Measurements from ENCODE around the gene TBC1D17. TPM values are rescaled to one million over a fixed set of nuclear protein-coding genes. Genes with fewer than 3 reads are reported as not detected.

TBC1D17 gene
- total RNA-seq, 1 donor from 2014 or later, result 2.1 TPM

- DNase-seq (ENCODE audit: low read depth) (no peak), FAIRE-seq (no peak)
- no peaks in the 10 kb centered on the region for H3K27me3 ChIP-seq (ENCODE audit: control insufficient read depth, insufficient read depth, low read length)
- TF ChIP-seq, protein P1, sequence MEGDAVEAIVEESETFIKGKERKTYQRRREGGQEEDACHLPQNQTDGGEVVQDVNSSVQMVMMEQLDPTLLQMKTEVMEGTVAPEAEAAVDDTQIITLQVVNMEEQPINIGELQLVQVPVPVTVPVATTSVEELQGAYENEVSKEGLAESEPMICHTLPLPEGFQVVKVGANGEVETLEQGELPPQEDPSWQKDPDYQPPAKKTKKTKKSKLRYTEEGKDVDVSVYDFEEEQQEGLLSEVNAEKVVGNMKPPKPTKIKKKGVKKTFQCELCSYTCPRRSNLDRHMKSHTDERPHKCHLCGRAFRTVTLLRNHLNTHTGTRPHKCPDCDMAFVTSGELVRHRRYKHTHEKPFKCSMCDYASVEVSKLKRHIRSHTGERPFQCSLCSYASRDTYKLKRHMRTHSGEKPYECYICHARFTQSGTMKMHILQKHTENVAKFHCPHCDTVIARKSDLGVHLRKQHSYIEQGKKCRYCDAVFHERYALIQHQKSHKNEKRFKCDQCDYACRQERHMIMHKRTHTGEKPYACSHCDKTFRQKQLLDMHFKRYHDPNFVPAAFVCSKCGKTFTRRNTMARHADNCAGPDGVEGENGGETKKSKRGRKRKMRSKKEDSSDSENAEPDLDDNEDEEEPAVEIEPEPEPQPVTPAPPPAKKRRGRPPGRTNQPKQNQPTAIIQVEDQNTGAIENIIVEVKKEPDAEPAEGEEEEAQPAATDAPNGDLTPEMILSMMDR (IDR thresholded peaks at IDR 0.05; ENCODE audit: insufficient read depth, low read length, severe bottlenecking), result no peak
- no peak within 1 kb of the TSS for H3K4me3 ChIP-seq (ENCODE audit: low read depth, low read length)
- no peaks in the 10 kb centered on the region for H3K36me3 ChIP-seq (ENCODE audit: control insufficient read depth, insufficient read depth, low read length)
Observed at GRCh38 chr19:49896863-49897621, 19.5 kb downstream of the TBC1D17 start, which contains the start of gene IL4I1. Gene IL4I1 (minus strand): TSS chr19:49896887. CDS start chr19:49896160, 727 bp downstream.

DNA sequence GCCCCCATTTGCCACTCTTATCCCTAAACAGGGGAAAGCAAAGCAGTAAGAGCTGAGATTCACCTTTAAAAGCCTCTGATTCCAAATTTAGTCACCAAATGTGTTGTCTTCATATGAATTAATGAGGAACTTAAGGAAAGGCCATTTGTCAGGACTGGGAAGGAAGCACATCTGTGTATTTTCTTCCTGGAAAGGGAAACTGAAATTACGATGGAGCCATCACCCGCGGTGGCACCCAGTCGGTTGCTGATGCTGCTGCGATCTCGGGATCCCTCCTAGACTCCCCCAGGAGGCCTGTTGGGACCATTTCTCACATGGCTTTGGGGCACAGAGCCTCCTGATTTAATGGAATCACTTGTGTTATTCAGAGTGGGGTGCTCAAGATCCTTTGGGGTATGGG lies 26.6 kb downstream of the TBC1D17 start:
- Histone ChIP-seq H3K4me3 (ENCODE audit: low read depth, low read length) (no peak overlapping the region), H3K27me3 (ENCODE audit: control insufficient read depth, insufficient read depth, low read length) (no peaks in the 10 kb centered on the region), H3K36me3 (ENCODE audit: control insufficient read depth, insufficient read depth, low read length) (peaks cover 9% of the 10 kb centered on the region)
- no peak for DNase-seq (ENCODE audit: low read depth)
- TF ChIP-seq, protein P1 (IDR thresholded peaks at IDR 0.05; ENCODE audit: insufficient read depth, low read length, severe bottlenecking), result no peak
- FAIRE-seq, result no peak

DNA sequence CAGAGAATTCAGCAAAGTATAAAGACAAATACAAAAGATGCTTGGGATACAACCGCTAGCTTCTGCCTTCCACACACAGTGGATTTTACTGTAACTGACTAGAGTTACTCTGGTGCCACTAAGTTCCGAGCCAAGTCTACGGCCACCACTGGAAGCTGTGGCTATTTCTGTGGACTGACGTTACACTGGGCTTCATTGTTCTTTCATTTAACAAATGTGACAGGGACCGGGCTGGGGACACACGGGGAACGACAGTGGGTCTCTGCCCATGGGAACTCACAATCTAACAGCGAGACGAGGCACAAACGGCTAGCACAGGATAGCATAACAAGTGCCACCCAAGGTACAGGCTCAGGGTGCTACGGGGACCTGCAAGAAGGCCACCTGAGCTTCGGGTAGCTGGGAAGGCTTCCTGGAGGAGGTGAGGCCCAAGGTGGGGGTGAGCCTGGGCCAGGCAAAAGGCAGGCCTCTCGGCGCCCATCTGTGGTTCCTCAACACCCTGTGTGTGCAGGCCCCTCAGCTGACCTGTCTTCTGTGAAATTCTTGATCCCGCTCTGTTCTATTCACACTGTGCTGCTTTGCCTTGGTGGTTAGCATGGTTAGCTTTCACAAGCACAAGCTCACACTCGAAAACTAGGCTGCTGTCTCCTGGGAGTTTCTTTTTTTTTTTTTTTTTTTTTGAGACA lies 29.5 kb downstream of the TBC1D17 start:
- TF ChIP-seq, protein P1 (IDR thresholded peaks at IDR 0.05; ENCODE audit: insufficient read depth, low read length, severe bottlenecking), result no peak
- Histone ChIP-seq H3K36me3 (ENCODE audit: control insufficient read depth, insufficient read depth, low read length) (peaks cover 11% of the 10 kb centered on the region), H3K27me3 (ENCODE audit: control insufficient read depth, insufficient read depth, low read length) (no peaks in the 10 kb centered on the region), H3K4me3 (ENCODE audit: low read depth, low read length) (no peak overlapping the region)
- no peak for FAIRE-seq
- DNase-seq (ENCODE audit: low read depth), result no peak

DNA sequence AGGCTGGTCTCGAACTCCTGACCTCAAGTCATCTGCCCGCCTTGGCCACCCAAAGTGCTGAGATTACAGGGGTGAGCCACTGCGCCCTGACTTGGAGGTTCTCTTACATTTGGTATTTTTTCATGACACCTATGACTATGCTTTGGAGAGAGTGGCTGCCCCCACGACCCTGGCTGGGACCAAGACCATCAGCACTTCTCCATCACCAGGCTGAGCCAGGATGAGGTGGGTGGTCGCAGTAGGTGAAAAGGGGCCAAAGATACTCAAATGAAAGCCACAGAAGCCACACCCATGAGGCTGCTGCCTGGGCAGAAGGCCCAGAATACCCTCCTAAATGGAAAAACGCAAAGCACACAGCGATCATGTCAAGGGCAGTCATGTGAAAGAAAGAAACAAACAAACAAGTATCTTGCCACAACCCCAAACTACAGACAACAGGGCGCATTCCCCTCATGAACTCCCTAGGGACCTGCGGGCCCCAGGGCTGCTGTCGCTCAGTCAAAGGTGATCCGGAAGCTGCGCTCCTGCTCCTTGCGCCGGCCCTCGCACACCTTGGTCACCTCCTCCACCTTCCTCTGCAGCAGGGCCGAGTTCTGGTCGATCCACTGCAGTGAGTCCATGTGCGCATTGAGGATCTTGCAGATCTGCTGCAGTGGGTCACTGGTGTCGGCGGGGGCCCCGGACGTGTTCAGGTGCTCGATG lies 30.4 kb downstream of the TBC1D17 start:
- FAIRE-seq (no peak), DNase-seq (ENCODE audit: low read depth) (no peak)
- Histone ChIP-seq H3K4me3 (ENCODE audit: low read depth, low read length) (no peak overlapping the region), H3K36me3 (ENCODE audit: control insufficient read depth, insufficient read depth, low read length) (peaks cover 13% of the 10 kb centered on the region), H3K27me3 (ENCODE audit: control insufficient read depth, insufficient read depth, low read length) (no peaks in the 10 kb centered on the region)
- TF ChIP-seq, protein P1 (IDR thresholded peaks at IDR 0.05; ENCODE audit: insufficient read depth, low read length, severe bottlenecking), result no peak

DNA sequence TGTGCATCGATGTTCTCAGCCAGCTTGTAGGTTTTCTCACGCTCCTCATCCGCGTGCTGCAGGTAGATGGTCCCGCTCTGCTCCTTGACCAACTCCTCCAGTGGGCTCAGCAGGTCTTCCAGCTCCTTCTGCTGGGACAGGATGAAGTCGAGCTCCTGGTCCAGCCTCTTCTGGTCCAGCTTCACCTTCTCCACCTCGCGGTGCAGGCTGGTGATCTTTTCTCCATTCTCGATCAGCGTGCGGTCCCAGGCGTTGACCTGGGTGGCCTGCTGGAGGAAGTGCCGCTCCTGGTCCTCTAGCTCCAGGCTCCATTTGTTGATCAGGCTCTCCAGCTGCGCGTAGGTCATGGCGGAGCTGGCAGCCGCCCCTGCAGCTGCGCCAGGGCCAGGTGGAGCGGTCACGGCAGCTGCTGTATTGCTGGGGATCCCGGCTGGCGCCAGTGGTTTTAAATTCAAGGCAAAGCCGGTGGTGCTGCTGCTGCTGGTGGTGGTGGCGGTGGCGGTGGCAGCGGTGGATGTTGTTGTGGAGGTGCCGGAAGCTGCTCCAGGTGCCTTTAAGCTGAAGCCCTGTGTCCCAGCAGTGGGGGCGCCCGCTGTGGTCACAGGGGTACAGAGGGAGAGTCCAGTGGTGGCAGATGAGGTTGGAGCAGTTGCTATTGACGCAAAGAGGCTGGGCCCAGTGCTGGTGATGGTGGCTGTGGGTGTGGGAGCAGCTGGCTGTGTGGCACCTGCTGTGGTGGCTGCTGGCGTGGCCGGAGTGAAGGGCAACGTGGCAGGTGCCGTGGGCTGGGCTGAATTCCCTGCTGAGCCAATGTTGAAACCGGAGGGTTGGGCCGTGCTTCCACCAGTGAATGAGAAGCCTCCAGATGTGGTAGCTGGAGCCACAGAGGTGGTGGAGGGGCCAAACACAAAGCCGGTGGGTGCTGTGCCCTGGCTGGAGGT lies 31.2 kb downstream of the TBC1D17 start:
- H3K4me3 ChIP-seq (ENCODE audit: low read depth, low read length), result no peak overlapping the region
- FAIRE-seq, result no peak
- peaks cover 14% of the 10 kb centered on the region for H3K36me3 ChIP-seq (ENCODE audit: control insufficient read depth, insufficient read depth, low read length)
- H3K27me3 ChIP-seq (ENCODE audit: control insufficient read depth, insufficient read depth, low read length), result no peaks in the 10 kb centered on the region
- TF ChIP-seq, protein P1 (IDR thresholded peaks at IDR 0.05; ENCODE audit: insufficient read depth, low read length, severe bottlenecking), result no peak
- DNase-seq (ENCODE audit: low read depth), result no peak
